Measurements from ENCODE around the gene TMC6. TPM values are rescaled to one million over a fixed set of nuclear protein-coding genes. Genes with fewer than 3 reads are reported as not detected.

TMC6 gene
- total and polyA plus RNA-seq, 2 experiments from 2014 or later, result 50.0 to 72.2 TPM

DNA sequence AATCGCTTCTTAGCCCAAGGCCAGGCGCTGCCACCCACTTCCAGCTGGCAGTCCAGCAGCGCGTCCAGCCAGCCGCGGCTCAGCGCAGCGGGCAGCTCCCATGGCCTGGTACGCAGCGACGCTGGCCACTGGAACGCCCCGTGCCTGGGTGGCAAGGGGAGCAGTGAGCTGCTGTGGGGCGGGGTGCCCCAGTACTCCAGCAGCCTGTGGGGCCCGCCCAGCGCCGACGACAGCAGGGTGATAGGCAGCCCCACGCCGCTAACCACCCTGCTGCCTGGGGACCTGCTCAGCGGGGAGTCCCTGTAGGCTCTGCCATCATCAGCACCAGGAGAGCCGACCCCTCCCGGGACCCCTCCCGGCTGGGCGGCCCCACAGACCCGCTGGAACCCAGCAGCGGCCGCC, 24.0 kb downstream of the TMC6 start (continued):
- TF ChIP-seq CTCF (conservative IDR thresholded peaks at IDR 0.05; ENCODE audit: low read depth in 2 of 2), result no peak
- no peak for TF ChIP-seq EZH2phosphoT487 (IDR thresholded peaks at IDR 0.05; ENCODE audit: unreplicated experiment)
- TF ChIP-seq POLR2AphosphoS5 (IDR thresholded peaks at IDR 0.05; ENCODE audit: low read depth), result no peak
- no peak for TF ChIP-seq NANOG (IDR thresholded peaks at IDR 0.05; ENCODE audit: borderline replicate concordance)
- no peak for TF ChIP-seq ZNF331 (CRISPR knock-in tag; IDR thresholded peaks at IDR 0.05; ENCODE audit: low read depth)
- no peak for TF ChIP-seq ZNF114 (CRISPR knock-in tag; IDR thresholded peaks at IDR 0.05)
- no peak for TF ChIP-seq REST (IDR thresholded peaks at IDR 0.05; ENCODE audit: unreplicated experiment)
- TF ChIP-seq ETS1 (IDR thresholded peaks at IDR 0.05), result no peak
- TF ChIP-seq JUNB (IDR thresholded peaks at IDR 0.05; ENCODE audit: unreplicated experiment), result no peak
- TF ChIP-seq STAT1 (IDR thresholded peaks at IDR 0.05; ENCODE audit: unreplicated experiment), result no peak
- no peak for TF ChIP-seq CREB1 (CRISPR knock-in tag; IDR thresholded peaks at IDR 0.05; ENCODE audit: low read depth)
- no peak for TF ChIP-seq EZH2 (IDR thresholded peaks at IDR 0.05; ENCODE audit: low read depth, unreplicated experiment)

- no peak overlapping the region for H3K4me2 ChIP-seq
- H4K20me1 ChIP-seq (replicated peaks; ENCODE audit: insufficient read depth), result no peaks in the 10 kb centered on the region; the same call in 1 of the 2 replicates
- Mint-ChIP-seq H3K36me3 (ENCODE audit: low read depth) (peaks cover 63% of the 10 kb centered on the region), H3K4me1 (peaks cover 3% of the 10 kb centered on the region; the same call in 2 of the 3 replicates), H3K27me3 (ENCODE audit: insufficient read depth, low read depth, poor library complexity) (peaks cover 10% of the 10 kb centered on the region), H3K9me3 (peaks cover 31% of the 10 kb centered on the region), H3K4me3 (no peak overlapping the region), H3K27ac (no peak overlapping the region)
- no peak overlapping the region for H3K4me3 ChIP-seq
- DNase-seq (ENCODE audit: low spot score) (no peak), ATAC-seq (no peak)
- no peaks in the 10 kb centered on the region for H3K79me2 ChIP-seq (replicated peaks; ENCODE audit: insufficient read depth)
- H3K27ac ChIP-seq (ENCODE audit: low read depth), result no peak overlapping the region; the same call in 1 of the 2 replicates
- H3K9me2 ChIP-seq (ENCODE audit: insufficient read depth), result no peaks in the 10 kb centered on the region
- peaks cover 38% of the 10 kb centered on the region for H3K36me3 ChIP-seq (ENCODE audit: insufficient read depth)
- no peak overlapping the region for H2AFZ ChIP-seq
- peaks cover 11% of the 10 kb centered on the region for H3K4me1 ChIP-seq (ENCODE audit: insufficient read depth)
- no peaks in the 10 kb centered on the region for H3K27me3 ChIP-seq (ENCODE audit: insufficient read depth)
- no peaks in the 10 kb centered on the region for H3F3A ChIP-seq (replicated peaks; ENCODE audit: low read depth)
- TF ChIP-seq EZH2phosphoT487 (IDR thresholded peaks at IDR 0.05; ENCODE audit: unreplicated experiment) (no peak), CREB1 (CRISPR knock-in tag; IDR thresholded peaks at IDR 0.05; ENCODE audit: low read depth) (no peak), ZNF331 (CRISPR knock-in tag; IDR thresholded peaks at IDR 0.05; ENCODE audit: low read depth) (no peak), STAT1 (IDR thresholded peaks at IDR 0.05; ENCODE audit: unreplicated experiment) (no peak), REST (IDR thresholded peaks at IDR 0.05; ENCODE audit: unreplicated experiment) (no peak), POLR2AphosphoS5 (IDR thresholded peaks at IDR 0.05; ENCODE audit: low read depth) (no peak), NANOG (IDR thresholded peaks at IDR 0.05; ENCODE audit: borderline replicate concordance) (no peak)
Measured at GRCh38 chr17:78103311-78103710, 25.2 kb downstream of the TMC6 start.
